ENCODE measurements around the gene HAVCR2.

HAVCR2 gene

DNA sequence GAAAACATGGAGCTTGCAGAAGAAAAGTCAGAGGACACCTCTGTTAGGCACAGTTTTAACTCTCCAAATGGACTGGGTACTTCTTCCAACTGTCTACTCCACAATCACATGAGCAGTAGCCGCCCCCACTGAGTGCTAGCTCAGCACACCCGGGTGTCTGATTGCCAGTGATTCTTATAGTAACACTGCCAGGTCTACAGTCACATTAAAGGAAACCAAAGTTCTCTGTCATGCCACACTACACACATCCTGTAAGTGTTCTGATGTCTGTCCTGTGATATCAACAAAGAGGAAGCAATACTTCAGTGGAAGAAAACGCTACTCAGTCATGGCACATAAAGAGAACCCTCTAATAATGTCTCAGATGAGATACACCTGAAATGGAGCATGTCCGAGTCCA lies at the start of gene HAVCR2:
Gene HAVCR2 (minus strand): TSS at position 69 of the 400 bp plus-strand sequence. CDS start 61 bp downstream, at position 8.
- peak; percentile 42 to 64 for DNase-seq

- no peak for DNase-seq
Measured at GRCh38 chr5:157157293-157157891, 48.5 kb upstream of the HAVCR2 start.

- DNase-seq, result no peak
Measured at GRCh38 chr5:157155297-157155696, 46.5 kb upstream of the HAVCR2 start.

DNA sequence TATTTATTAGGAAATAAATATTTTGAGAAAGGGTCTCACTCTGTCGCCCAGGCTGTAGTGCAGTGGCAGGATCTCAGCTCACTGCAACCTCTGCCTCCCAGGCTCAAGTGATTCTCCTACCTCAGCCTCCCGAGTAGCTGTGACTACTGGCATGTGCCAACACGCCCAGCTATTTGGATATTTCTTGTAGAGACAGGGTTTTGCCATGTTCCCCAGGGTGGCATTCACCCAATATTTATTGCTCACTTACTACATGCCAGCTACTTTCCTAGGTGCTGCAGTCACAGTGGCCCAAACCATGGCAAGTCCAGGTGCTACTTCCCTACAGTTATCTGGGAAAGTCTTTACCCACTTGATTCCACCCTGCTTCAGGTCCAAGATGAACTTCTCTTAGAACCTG lies 42.2 kb upstream of the HAVCR2 start:
- DNase-seq, result no peak

DNA sequence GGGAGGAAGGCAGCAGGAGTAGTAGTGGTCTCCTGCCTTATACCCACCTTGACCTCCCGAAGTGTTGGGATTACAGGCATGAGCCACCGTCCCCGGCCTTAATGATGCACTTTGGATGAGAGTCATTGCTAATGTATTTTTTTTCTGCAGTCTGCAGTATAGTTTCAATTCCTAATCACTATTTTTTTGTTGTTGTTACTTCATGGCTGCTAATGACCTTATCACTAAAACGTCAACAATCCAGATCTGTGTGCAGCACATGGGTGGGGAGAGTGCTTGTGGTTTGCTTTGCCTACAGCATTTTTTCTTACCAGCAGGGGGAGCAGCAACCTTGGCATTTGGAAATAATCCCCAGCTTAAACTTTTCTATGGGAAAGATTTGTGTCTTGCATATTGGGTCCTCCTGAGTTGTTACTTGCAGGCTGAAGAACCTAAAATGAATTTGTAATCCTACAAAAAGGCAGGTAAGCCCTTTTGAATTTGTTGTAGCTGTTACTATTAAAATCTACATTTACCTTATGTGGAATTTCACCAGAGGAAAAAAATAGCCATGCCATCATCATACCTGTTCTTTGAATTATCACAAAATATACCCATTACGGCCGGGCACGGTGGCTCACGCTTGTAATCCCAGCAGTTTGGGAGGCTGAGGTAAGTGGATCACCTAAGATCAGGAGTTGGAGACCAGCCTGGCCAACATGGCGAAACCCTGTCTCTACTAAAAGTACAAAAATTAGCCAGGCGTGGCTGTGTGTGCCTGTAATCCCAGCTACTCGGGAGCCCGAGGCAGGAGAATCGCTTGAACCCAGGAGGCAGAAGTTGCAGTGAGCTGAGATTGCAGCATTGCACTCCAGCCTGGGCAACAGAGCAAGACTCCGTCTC lies 40.1 kb upstream of the HAVCR2 start:
- DNase-seq, result peak; percentile 63 to 79

GRCh38 chr5:157143127-157143971 lies 34.5 kb upstream of the HAVCR2 start:
- peak; percentile 83 to 84 for DNase-seq

GRCh38 chr5:157142317-157143126 lies 33.7 kb upstream of the HAVCR2 start, which contains the start of gene MED7:
MED7 (minus strand) TSS chr5:157142865; CDS start chr5:157139431, 3,434 bp downstream.
- DNase-seq, result peak; percentile 99

DNA sequence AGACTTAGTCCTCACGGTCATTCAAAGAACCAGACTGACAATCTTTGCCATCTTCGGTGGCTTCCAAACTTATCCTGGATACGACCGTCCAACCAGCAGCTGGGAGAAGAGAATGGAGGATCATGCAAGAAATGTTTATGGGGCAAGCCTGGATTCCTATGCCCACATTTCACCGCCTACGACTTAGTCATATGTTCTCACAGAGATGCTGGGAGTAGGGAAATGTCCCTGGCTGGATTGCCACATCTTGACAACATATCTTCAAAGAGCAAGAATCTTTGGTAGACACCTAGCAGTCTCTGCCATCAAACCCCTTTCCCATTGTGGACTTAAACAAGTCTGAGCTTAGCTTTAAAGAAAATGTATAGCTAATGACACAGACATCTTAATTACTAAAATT lies 28.8 kb upstream of the HAVCR2 start:
- DNase-seq, result no peak

GRCh38 chr5:157132281-157132612 lies 23.4 kb upstream of the HAVCR2 start:
- no peak for DNase-seq

GRCh38 chr5:157130925-157131324 lies 22.1 kb upstream of the HAVCR2 start:
- no peak for DNase-seq

DNA sequence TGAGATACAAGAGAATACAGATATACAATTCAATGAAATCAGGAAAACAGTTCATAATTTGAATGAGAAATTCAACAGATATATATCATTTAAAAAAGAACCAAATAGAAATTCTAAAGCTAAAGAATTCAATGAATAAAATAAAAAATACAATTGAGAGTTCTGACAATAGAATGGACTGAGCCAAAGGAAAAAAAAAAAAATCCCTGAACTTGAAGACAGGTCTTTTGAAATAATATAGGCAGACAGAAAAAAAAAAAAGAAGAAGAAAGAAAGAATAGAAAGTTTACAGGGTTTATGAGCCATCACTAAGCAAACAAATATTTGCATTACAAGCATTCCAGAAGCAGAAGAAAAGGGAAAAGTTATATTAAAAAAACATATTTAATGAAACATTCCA lies 12.9 kb upstream of the HAVCR2 start:
- no peak for DNase-seq

- no peak for DNase-seq
Measured at GRCh38 chr5:157120102-157120501, 11.3 kb upstream of the HAVCR2 start.

GRCh38 chr5:157116483-157116954 lies 7.7 kb upstream of the HAVCR2 start:
- no peak for DNase-seq

DNA sequence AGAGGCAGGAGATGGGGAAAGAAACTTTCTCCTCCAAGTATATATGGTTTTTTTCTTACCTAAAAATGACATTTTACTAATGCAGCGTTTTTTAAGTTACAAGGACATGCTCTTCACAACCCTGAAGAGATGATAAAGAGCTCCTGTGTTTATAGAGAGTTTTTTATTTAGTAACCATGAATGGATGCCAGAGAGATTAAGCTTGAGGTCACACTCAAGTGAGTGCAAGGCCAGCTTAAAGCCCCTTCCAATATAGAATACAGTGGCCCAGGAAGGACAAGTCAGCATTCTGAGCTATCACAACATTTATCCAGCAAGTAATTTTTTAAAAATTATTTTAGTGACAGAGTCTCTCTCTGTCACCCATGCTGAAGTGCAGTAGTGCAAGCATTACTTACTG lies 6.7 kb upstream of the HAVCR2 start:
- DNase-seq, result no peak

- DNase-seq, result no peak
Measured at GRCh38 chr5:157115012-157115411, 6.2 kb upstream of the HAVCR2 start.

- DNase-seq, result no peak
Measured at GRCh38 chr5:157113002-157113401, 4.2 kb upstream of the HAVCR2 start.

DNA sequence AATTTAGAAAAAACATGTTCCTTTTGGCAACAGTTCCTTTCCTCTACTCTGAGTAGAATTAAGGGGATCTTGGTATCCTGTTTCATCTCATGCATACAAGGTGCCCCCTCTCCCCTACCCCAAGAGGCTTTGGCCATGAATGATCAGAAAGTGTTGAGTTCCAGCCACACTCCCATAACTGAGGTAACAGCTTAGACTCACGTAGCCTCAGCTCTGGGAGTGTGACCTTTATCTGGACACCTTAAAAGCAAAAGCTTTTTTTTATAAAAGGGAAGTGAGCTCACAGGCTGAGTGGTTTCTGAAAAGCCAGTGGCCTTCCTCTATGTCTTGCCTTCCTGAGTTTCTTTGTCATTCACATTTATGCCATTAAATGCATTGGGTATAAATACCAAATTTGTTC lies 900 bp upstream of the HAVCR2 start:
- peak; percentile 49 to 63 for DNase-seq

- DNase-seq, result no peak
Measured at GRCh38 chr5:157107508-157107907, 1.3 kb downstream of the HAVCR2 start.

GRCh38 chr5:157106630-157107461 lies 2.0 kb downstream of the HAVCR2 start:
- DNase-seq, result peak; percentile 27 to 48

DNA sequence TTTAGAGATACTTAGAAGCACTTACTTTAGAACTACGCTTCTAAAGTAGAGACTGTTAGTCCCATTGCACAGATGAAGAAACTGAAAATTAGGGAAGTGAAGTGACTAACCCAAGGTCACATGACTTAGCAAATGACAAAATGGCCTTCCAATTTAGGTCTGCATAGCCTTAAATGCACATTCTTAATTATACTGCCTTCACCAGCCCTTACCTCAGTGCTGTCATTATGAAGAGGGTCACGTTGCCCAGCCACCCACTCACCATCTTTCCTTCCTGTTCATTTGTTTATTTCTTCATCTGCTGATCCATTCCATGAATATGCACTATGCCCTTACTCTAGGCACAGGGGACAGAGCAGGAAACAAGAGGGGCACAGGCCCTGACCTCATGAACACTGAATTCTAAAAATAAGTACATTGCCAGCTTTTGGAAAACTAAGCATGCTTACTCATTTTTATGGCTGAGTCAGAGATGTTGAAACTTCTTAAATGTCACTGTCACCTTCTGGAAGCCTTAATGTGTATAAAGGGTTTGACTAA lies 8.6 kb downstream of the HAVCR2 start:
- peak; percentile 21 to 46 for DNase-seq

GRCh38 chr5:157088342-157088990 lies 20.4 kb downstream of the HAVCR2 start:
- no peak for DNase-seq

Data from Kasumi-1 (cell line).